Common myeloid progenitor, CD34-positive (primary cell): ENCODE results near the gene NPPB.

ENCODE experiments used
- CTCF ChIA-PET: fragments of 350-600 bp; sonication (Branson Sonifier 250); formaldehyde crosslinking; loops from one replicate; lab custom pipeline; 2021; ENCODE audit warnings: antibody characterized with exemption; lab: Charles Lee
- POLR2A ChIA-PET: fragments of 350-600 bp; sonication (Branson Sonifier 250); formaldehyde crosslinking; loops from one replicate; lab custom pipeline; 2021; ENCODE audit warnings: antibody characterized with exemption; lab: Charles Lee
- DNase-seq, 3 donors: peaks; one replicate each; pipeline versions ENCODE4 v3.0.0 to v3.0.0-alpha.2; 2013
- H3K27ac ChIP-seq, 2 experiments: 1 replicate in 1 of 2; 2 replicates in 1 of 2; pipeline ENCODE4 v1.7.0; 2013; ENCODE audit warnings: inconsistent platforms in 2 of 2, low read length in 2 of 2, mild to moderate bottlenecking in 2 of 2, low read depth in 1 of 2, moderate library complexity in 1 of 2; ENCODE audit not compliant: severe bottlenecking in 2 of 2, insufficient read depth in 1 of 2, poor library complexity in 1 of 2
- H3K27me3 ChIP-seq, 5 experiments: replicated peaks in 2 of 5; 1 replicate in 3 of 5; 2 replicates in 2 of 5; pipeline versions ENCODE4 v1.6.1 to v1.7.0; 2013; ENCODE audit warnings: low read length in 4 of 5, mild to moderate bottlenecking in 2 of 5, moderate library complexity in 2 of 5, inconsistent platforms in 1 of 5; ENCODE audit not compliant: insufficient read depth in 5 of 5, control insufficient read depth in 4 of 5
- H3K36me3 ChIP-seq, 4 experiments: 1 replicate in 2 of 4; 2 replicates in 2 of 4; pipeline versions ENCODE4 v1.6.1 to v1.7.0; 2013; ENCODE audit warnings: low read length in 3 of 4, control low read depth in 1 of 4, mild to moderate bottlenecking in 1 of 4; ENCODE audit not compliant: control insufficient read depth in 4 of 4, insufficient read depth in 4 of 4
- H3K4me1 ChIP-seq, 4 experiments: 1 replicate in 3 of 4; 2 replicates in 1 of 4; pipeline versions ENCODE4 v1.6.1 to v1.7.1; 2013; ENCODE audit warnings: low read length in 3 of 4, mild to moderate bottlenecking in 3 of 4, control low read depth in 1 of 4, inconsistent platforms in 1 of 4, moderate library complexity in 1 of 4; ENCODE audit not compliant: control insufficient read depth in 4 of 4, insufficient read depth in 4 of 4; ENCODE audit errors: control extremely low read depth in 1 of 4
- H3K4me3 ChIP-seq, 7 experiments: 1 replicate in 4 of 7; 2 replicates in 3 of 7; pipeline versions ENCODE4 v1.5.1 to v1.7.0; 2013; ENCODE audit warnings: mild to moderate bottlenecking in 7 of 7, low read length in 6 of 7, moderate library complexity in 6 of 7, inconsistent platforms in 2 of 7, low read depth in 2 of 7, control low read depth in 1 of 7; ENCODE audit not compliant: insufficient read depth in 4 of 7, control insufficient read depth in 1 of 7; ENCODE audit errors: extremely low read depth in 1 of 7
- H3K9me3 ChIP-seq, 5 experiments: 1 replicate in 4 of 5; 2 replicates in 1 of 5; pipeline versions ENCODE4 v1.6.1 to v1.7.1; 2013; ENCODE audit warnings: low read length in 4 of 5, mild to moderate bottlenecking in 2 of 5, inconsistent platforms in 1 of 5, low read depth in 1 of 5, moderate library complexity in 1 of 5; ENCODE audit not compliant: control insufficient read depth in 4 of 5, insufficient read depth in 2 of 5; ENCODE audit errors: control extremely low read depth in 1 of 5
- WGBS: methylation state at CpG from one replicate; pipeline ENCODE4 v1.1.5; 2013; ENCODE audit not compliant: insufficient coverage; 5-methylcytosine and 5-hydroxymethylcytosine counted together

The NPPB gene

DNA sequence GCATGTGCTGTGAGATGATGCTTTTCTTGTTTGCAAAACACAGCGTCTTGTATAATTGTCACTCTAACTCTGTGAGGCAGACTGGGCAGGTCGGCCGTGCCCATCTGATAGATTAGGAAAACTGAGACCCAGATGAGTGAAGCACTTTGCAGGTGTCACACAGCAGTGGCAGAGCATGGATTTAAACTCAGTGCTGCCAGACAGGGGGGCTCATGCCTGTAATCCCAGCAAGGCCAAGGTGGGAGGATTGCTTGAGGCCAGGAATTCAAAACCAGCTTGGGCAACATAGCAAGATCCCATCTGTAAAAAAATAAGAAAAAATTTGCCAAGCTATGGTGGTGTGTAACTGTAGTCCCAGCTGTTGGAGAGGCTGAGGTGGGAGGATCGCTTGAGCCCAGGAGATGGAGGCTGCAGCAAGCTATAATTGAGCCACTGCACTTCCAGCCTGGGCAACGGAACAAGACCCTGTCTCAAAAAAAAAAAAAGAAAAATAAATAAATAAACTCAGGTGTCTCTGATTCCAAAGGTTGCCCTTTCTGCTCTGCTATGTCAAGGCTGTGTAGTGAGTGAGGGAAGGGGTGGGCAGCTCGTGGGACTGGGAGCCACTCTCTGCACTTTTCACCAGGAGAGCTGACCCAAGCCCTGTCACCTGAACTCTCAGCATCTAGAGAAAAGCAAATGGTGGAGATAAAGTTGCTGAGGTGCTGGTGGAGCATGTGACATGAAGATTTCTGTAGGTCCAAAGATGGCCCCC is 32.9 kb upstream of the NPPB start:
- Histone ChIP-seq H3K4me3 (no peak overlapping the region), H3K36me3 (no peaks in the 10 kb centered on the region), H3K27ac (no peak overlapping the region), H3K4me1 (no peaks in the 10 kb centered on the region), H3K27me3 (peaks cover 0 to 4% (median 0%) of the 10 kb centered on the region in 5 experiments), H3K9me3 (no peaks in the 10 kb centered on the region)
- DNase-seq: no peak
- 100% methylated on average over 4 of the region's 6 CpGs for WGBS
- ChIA-PET CTCF (interaction anchor here (1.2 to 4.2 kb wide), 9 partner anchors 11 to 99 kb away, joined by 3 to 97 read pairs (median 4); no protein-coding TSS in a partner anchor), POLR2A (interaction anchor here (2.4 kb wide), 1 partner anchor 16 kb away, joined by 8 read pairs; no protein-coding TSS in a partner anchor)

DNA sequence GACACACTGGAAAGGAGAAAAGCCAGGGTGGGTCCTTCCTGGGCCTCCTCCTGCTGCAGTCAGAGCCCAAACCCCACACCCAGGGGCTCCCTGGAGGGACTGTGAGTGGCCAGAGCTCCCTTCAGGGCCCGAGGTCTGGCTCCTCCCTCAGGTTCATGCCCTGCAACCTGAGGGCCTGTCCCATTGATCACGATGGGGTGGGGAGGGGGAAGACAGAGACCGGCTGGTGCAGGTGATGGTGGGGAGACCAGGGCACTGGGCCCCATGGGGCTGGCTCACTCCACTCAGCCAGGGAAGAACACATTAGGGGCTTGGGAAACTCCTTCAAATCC is 30.1 kb upstream of the NPPB start:
- POLR2A ChIA-PET: no interaction called here
- no CpG with 5 or more reads among the region's 3 CpGs for WGBS
- no peak overlapping the region for H3K4me3 ChIP-seq
- H3K9me3 ChIP-seq: no peaks in the 10 kb centered on the region
- H3K4me1 ChIP-seq: peaks cover 0 to 4% (median 2%) of the 10 kb centered on the region in 4 experiments
- no peak for DNase-seq
- H3K27me3 ChIP-seq: no peaks in the 10 kb centered on the region
- no peak overlapping the region for H3K27ac ChIP-seq
- CTCF ChIA-PET: interaction anchor here (1.0 to 1.3 kb wide), 3 partner anchors 11 to 50 kb away, joined by 3 to 4 read pairs (median 3); no protein-coding TSS in a partner anchor
- no peaks in the 10 kb centered on the region for H3K36me3 ChIP-seq

DNA sequence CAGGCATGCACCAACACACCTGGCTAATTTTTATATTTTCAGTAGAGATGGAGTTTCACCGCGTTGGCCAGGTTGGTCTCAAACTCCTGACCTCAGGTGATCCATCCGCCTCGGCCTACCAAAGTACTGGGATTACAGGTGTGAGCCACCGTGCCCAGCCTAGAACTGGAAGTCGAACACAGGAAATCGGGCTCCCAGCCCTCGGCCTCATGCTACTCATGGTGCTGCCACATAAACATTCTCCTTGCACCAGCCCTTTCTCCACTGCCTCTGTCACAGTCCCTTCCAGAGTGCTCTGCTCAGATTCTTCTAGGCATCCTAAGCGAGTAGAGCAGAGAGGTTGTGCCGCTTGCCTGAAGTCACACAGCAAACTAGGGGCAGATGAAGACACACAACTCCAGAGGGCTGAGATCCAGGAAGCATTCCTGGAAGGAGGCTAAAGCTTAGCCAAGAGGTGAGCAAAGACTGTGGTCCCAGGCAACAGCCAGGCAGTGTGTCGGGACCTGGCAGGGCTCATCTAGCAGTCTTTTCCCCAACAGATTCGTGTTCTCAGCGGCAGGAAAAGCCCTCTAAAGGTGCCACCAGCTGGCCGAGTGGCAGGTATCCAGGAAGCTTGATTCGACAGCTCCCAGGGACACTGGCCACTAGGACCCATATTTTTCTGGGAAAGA is 29.6 kb upstream of the NPPB start:
- ChIA-PET POLR2A (no interaction called here), CTCF (interaction anchor here (1.0 to 1.3 kb wide), 3 partner anchors 12 to 50 kb away, joined by 3 to 4 read pairs (median 3); no protein-coding TSS in a partner anchor)

DNA sequence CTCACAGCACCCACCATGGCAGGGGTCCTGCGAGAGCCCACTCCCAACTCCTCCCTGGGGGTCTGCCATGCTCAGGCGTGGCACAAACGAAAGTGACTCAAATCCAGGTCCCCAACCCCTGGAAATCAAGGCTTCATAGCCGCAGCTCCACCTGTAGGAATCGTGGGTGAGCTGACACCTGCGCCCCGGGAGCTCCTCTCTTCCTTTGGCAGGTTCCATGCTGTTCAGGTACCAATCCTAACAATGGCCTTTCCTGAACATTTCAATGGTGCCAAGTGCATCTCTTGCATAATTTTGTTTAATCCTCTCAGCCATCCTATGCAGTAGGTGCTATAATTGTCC is 28.9 kb upstream of the NPPB start:
- H3K9me3 ChIP-seq: no peaks in the 10 kb centered on the region
- H3K27ac ChIP-seq: no peak overlapping the region
- DNase-seq: no peak
- H3K36me3 ChIP-seq: no peaks in the 10 kb centered on the region
- peaks cover 0 to 10% (median 8%) of the 10 kb centered on the region in 4 experiments for H3K4me1 ChIP-seq
- ChIA-PET CTCF (interaction anchor here (1.0 to 1.4 kb wide), 3 partner anchors 17 to 49 kb away, joined by 3 to 4 read pairs (median 3); no protein-coding TSS in a partner anchor), POLR2A (no interaction called here)
- 92% methylated on average over 7 of the region's 7 CpGs for WGBS
- no peaks in the 10 kb centered on the region for H3K27me3 ChIP-seq
- H3K4me3 ChIP-seq: no peak overlapping the region

More for the DNA sequence above, 29.6 kb upstream of the NPPB start:
- H3K9me3 ChIP-seq: no peaks in the 10 kb centered on the region
- no peaks in the 10 kb centered on the region for H3K27me3 ChIP-seq
- no peak overlapping the region for H3K27ac ChIP-seq
- no peak overlapping the region for H3K4me3 ChIP-seq
- H3K36me3 ChIP-seq: no peaks in the 10 kb centered on the region
- no peak for DNase-seq
- 91% methylated on average over 14 of the region's 15 CpGs for WGBS
- peaks cover 0 to 4% (median 2%) of the 10 kb centered on the region in 4 experiments for H3K4me1 ChIP-seq

DNA sequence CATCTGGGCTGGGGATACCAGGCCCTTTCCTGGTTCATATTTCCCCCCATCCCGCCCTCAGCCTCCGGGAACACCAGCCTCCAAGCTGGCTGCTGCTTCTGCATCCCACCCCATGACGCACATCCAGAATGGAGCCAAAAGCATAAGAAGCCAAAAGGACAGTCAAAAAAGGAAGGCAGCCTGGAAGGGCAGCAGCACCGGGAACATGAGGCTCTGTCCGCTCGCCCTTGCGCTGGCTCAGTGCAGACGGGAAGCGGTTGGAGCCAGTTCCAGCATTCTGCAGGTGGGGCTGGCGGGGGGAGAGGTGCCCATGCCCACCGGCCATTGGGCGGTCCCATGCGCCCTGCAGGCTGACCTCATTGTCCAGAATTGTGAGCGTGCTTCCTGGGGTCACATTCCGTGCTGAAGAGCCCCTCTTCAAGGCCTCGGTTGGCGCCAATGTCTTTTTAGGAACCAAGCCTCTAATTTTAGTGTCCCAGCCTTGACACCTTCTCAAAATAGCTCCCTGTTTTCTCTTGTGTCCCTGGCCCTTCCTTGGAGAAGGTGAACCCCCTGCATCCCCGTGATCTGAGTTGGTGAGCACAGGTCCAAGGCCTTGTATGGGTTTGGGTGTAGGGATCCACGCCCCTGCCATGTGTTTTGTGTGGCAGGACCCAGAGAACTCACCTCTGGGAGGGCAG is 28.4 kb upstream of the NPPB start:
- CTCF ChIA-PET: interaction anchor here (1.0 to 1.4 kb wide), 2 partner anchors 17 to 49 kb away, joined by 3 read pairs; no protein-coding TSS in a partner anchor

DNA sequence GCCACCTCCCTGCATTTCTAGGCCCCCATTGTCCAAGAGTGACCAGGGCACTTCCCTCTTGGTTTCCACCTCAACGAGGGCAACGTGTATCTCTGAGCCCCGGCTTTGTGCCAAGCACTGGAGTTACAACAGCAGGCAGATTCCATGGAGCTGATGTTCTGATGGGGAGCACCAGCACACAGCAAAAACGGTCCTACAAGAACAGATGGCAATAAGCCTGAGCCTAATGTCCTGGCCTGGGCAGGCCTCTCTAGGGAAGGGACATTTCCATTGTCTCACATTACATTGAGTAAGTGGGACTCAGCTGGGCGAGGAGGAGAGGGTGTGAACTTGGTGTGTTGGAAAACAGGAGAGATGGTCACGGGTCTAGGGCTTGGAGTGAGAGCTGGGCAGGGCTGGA is 27.2 kb upstream of the NPPB start:
- DNase-seq: no peak
- no peaks in the 10 kb centered on the region for H3K36me3 ChIP-seq
- no peaks in the 10 kb centered on the region for H3K9me3 ChIP-seq
- ChIA-PET CTCF (no interaction called here), POLR2A (interaction anchor here (0.5 kb wide), 1 partner anchor 242 kb away, joined by 4 read pairs; no protein-coding TSS in a partner anchor)
- H3K27ac ChIP-seq: no peak overlapping the region
- H3K4me1 ChIP-seq: peaks cover 0 to 11% (median 8%) of the 10 kb centered on the region in 4 experiments
- no peaks in the 10 kb centered on the region for H3K27me3 ChIP-seq
- H3K4me3 ChIP-seq: no peak overlapping the region
- WGBS: 92% methylated on average over 3 of the region's 6 CpGs

More for the DNA sequence above, 28.4 kb upstream of the NPPB start:
- Histone ChIP-seq H3K36me3 (no peaks in the 10 kb centered on the region), H3K4me3 (no peak overlapping the region), H3K4me1 (peaks cover 0 to 11% (median 8%) of the 10 kb centered on the region in 4 experiments), H3K27ac (no peak overlapping the region), H3K27me3 (no peaks in the 10 kb centered on the region), H3K9me3 (no peaks in the 10 kb centered on the region)
- DNase-seq: no peak
- 97% methylated on average over 18 of the region's 19 CpGs for WGBS
- POLR2A ChIA-PET: interaction anchor here (0.6 kb wide), 1 partner anchor 39 kb away, joined by 3 read pairs; the partner anchor contains the start of gene NPPA
